Suprapubic skin (tissue), 3 donors: ENCODE results near the gene KIF16B.

ENCODE experiments used
- POLR2A ChIP-seq, 2 donors: fragments of 450-650 bp; IDR thresholded peaks; one replicate each; pipeline ENCODE4 v1.6.1; 2017; ENCODE audit warnings: antibody characterized with exemption in 2 of 2, mild to moderate bottlenecking in 2 of 2, moderate library complexity in 2 of 2
- TF ChIP-seq, protein P1 (sequence below), 2 donors: fragments of 200-600 bp in 1 of 2; fragments of 450-650 bp in 1 of 2; sonication (generic) in 1 of 2; IDR thresholded peaks; one replicate each; pipeline ENCODE4 v1.5.1; 2016 to 2019; ENCODE audit warnings: antibody characterized with exemption in 2 of 2, mild to moderate bottlenecking in 1 of 2, moderate library complexity in 1 of 2

GRCh38 chr20:16517946-16518783 lies 55.1 kb downstream of the KIF16B start:
- TF ChIP-seq, protein P1, sequence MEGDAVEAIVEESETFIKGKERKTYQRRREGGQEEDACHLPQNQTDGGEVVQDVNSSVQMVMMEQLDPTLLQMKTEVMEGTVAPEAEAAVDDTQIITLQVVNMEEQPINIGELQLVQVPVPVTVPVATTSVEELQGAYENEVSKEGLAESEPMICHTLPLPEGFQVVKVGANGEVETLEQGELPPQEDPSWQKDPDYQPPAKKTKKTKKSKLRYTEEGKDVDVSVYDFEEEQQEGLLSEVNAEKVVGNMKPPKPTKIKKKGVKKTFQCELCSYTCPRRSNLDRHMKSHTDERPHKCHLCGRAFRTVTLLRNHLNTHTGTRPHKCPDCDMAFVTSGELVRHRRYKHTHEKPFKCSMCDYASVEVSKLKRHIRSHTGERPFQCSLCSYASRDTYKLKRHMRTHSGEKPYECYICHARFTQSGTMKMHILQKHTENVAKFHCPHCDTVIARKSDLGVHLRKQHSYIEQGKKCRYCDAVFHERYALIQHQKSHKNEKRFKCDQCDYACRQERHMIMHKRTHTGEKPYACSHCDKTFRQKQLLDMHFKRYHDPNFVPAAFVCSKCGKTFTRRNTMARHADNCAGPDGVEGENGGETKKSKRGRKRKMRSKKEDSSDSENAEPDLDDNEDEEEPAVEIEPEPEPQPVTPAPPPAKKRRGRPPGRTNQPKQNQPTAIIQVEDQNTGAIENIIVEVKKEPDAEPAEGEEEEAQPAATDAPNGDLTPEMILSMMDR (IDR thresholded peaks at IDR 0.05), result peak; percentile 41 to 42
- no peak for TF ChIP-seq POLR2A (IDR thresholded peaks at IDR 0.05)
